CD4-positive, CD25-positive, alpha-beta regulatory T cell (primary cell): ENCODE data around the gene SHF. TPM values are rescaled to one million over a fixed set of nuclear protein-coding genes. Genes with fewer than 3 reads are reported as not detected.
"Not testable (repeated sequence)": the region's sequence is repeated elsewhere in the genome, so short reads cannot be mapped to it uniquely, and the experiment has no call there.

Experiments
- ATAC-seq, 2 donors: fragments of 150-1000 bp; cut with Tn5 transposase; one replicate each; pipeline ENCODE4 v1.10.0; 2021; ENCODE audit warnings: low read depth in 2 of 2, moderate number of reproducible peaks in 2 of 2, moderate library complexity in 1 of 2
- DNase-seq, 3 donors: peaks; one replicate each; pipeline versions ENCODE4 v3.0.0 to v3.0.0-alpha.2; 2012 to 2022; ENCODE audit warnings: mixed read lengths in 1 of 3
- H3K27ac ChIP-seq: one replicate; pipeline ENCODE4 v1.7.0; 2013; ENCODE audit warnings: mild to moderate bottlenecking, low read length; ENCODE audit not compliant: insufficient read depth, poor library complexity, severe bottlenecking
- H3K27me3 ChIP-seq: one replicate; pipeline ENCODE4 v1.7.0; 2013; ENCODE audit warnings: low read length; ENCODE audit not compliant: control insufficient read depth, insufficient read depth
- H3K36me3 ChIP-seq: one replicate; pipeline ENCODE4 v1.7.0; 2013; ENCODE audit warnings: mild to moderate bottlenecking, low read length, moderate library complexity; ENCODE audit not compliant: control insufficient read depth, insufficient read depth
- H3K4me1 ChIP-seq: 2 replicates; pipeline ENCODE4 v1.7.0; 2013; ENCODE audit warnings: mild to moderate bottlenecking, low read length; ENCODE audit not compliant: insufficient read depth, control insufficient read depth, poor library complexity, severe bottlenecking
- H3K4me3 ChIP-seq: one replicate; pipeline ENCODE4 v1.7.0; 2013; ENCODE audit warnings: low read depth, mild to moderate bottlenecking, low read length, moderate library complexity
- H3K9me3 ChIP-seq, 2 experiments: 1 replicate in 1 of 2; 2 replicates in 1 of 2; pipeline ENCODE4 v1.7.0; 2013; ENCODE audit warnings: low read length in 2 of 2, mild to moderate bottlenecking in 1 of 2, moderate library complexity in 1 of 2; ENCODE audit not compliant: control insufficient read depth in 2 of 2
- H3K27ac Mint-ChIP-seq, 3 donors: one replicate each; pipeline ENCODE4 v1.8.0; 2020 to 2022; ENCODE audit warnings: mild to moderate bottlenecking in 3 of 3, mixed read lengths in 3 of 3, moderate library complexity in 2 of 3
- H3K27me3 Mint-ChIP-seq: one replicate; pipeline ENCODE4 v1.8.0; 2022; ENCODE audit warnings: mild to moderate bottlenecking, mixed read lengths
- H3K36me3 Mint-ChIP-seq: one replicate; pipeline ENCODE4 v1.8.0; 2020; ENCODE audit warnings: mixed read lengths
- H3K4me1 Mint-ChIP-seq, 4 donors: one replicate each; pipeline ENCODE4 v1.8.0; 2020 to 2022; ENCODE audit warnings: mixed read lengths in 4 of 4, mild to moderate bottlenecking in 1 of 4
- H3K4me3 Mint-ChIP-seq, 4 donors: one replicate each; pipeline ENCODE4 v1.8.0; 2020 to 2022; ENCODE audit warnings: mild to moderate bottlenecking in 4 of 4, mixed read lengths in 4 of 4, moderate library complexity in 3 of 4
- H3K9me3 Mint-ChIP-seq, 7 donors: one replicate each; pipeline ENCODE4 v1.8.0; 2020 to 2022; ENCODE audit warnings: mixed read lengths in 7 of 7, mild to moderate bottlenecking in 3 of 7, moderate library complexity in 2 of 7
- polyA plus RNA-seq, 4 donors: library from polyadenylated mRNA; unstranded; fragments of 300-500 nt; fragmentation: Illumina TruSeq; gene quantifications; one replicate each; pipeline ENCODE4 v1.2.3, GENCODE V29; 2021
- total RNA-seq: library from RNA; stranded (reverse); gene quantifications from one replicate; pipeline ENCODE4 v1.2.3, GENCODE V29; 2022

Gene SHF
- total and polyA plus RNA-seq, 5 donors from 2014 or later, result 0.87 to 3.3 (median 1.7) TPM

DNA sequence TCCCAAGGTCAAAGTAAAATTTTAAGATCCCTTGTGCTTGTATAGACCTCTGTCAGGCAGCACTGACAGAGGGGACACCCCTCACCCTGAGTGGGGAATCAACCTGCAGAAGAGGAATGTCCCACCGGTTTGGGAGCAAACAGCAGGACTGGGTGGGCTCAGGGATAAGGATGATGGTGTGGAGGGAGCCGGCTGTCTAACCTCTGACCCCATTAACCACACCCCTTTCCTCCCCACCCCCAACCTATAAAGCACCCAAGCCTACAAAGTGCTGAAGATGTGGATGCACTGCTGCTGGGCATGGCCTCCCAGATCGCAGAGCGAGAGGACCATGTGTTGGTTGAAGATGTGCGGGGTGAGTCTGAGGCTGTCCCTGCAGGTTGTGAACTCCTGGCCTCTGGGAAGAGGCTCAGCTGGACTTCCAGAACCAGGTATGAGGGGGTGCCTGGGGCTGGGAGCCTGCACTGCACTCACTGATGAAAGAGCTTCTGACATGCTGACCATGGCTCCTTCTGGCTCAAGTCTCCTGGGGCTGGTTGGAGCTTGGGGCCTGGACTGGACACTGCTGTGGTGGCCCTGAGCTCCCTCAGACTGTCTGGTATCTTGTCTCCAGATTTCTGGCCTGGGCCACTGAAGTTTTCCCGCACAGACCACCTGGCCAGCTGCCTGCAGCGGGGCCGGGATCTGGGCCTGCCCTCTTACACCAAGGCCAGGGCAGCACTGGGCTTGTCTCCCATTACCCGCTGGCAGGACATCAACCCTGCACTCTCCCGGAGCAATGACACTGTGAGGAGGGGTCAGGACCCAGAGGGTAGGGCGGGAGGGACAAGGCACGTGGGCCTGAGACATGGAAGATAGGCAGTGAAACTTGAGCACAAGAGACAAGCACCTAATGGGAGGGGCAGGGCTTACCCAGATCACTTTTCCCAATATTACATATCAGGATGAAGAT, 48.7 kb downstream of the SHF start:
- Histone ChIP-seq H3K27ac (no peak overlapping the region), H3K4me3 (no peak overlapping the region), H3K9me3 (no peaks in the 10 kb centered on the region), H3K4me1 (peaks cover 11% of the 10 kb centered on the region), H3K27me3 (peaks cover 7% of the 10 kb centered on the region), H3K36me3 (no peaks in the 10 kb centered on the region)
- DNase-seq, result no peak
- peaks cover 22% of the 10 kb centered on the region for H3K27me3 Mint-ChIP-seq
- peaks cover 0 to 2% (median 0%) of the 10 kb centered on the region in 7 donors for H3K9me3 Mint-ChIP-seq
- H3K4me3 Mint-ChIP-seq, result no peak overlapping the region
- peaks cover 0 to 17% (median 5%) of the 10 kb centered on the region in 4 donors for H3K4me1 Mint-ChIP-seq
- H3K27ac Mint-ChIP-seq, result no peak overlapping the region
- H3K36me3 Mint-ChIP-seq, result no peaks in the 10 kb centered on the region
- no peak for ATAC-seq

DNA sequence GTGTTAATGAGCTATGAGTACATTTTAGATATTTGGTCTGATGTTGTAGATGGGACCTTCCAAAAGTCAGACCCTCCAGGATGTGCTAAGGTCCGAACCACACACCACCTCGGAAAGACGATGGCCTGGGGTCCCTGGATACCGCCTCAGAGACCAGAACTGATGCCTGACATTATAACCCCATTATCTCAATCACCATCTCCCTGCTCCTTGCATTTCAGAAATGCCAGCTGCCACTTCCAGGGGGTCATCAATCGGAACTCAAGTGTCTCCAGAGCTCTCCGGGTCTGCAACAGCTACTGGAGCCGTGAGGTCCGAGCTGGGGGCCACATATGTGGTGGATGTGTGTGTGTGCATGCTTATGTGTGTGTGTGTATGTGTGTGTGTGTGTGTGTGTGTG, 50.1 kb downstream of the SHF start:
- H3K36me3 ChIP-seq, result no peaks in the 10 kb centered on the region
- H3K27me3 ChIP-seq, result peaks cover 12% of the 10 kb centered on the region
- H3K9me3 ChIP-seq, result no peaks in the 10 kb centered on the region
- ATAC-seq (no peak), DNase-seq (no peak)
- Mint-ChIP-seq H3K27ac (no peak overlapping the region), H3K9me3 (peaks cover 0 to 2% (median 0%) of the 10 kb centered on the region in 7 donors), H3K4me1 (peaks cover 0 to 17% (median 5%) of the 10 kb centered on the region in 4 donors), H3K36me3 (no peaks in the 10 kb centered on the region), H3K4me3 (no peak overlapping the region), H3K27me3 (peaks cover 36% of the 10 kb centered on the region)
- peaks cover 11% of the 10 kb centered on the region for H3K4me1 ChIP-seq
- no peak overlapping the region for H3K4me3 ChIP-seq
- H3K27ac ChIP-seq, result no peak overlapping the region

- ATAC-seq (no peak), DNase-seq (no peak)
- Histone ChIP-seq H3K4me3 (no peak overlapping the region), H3K9me3 (no peaks in the 10 kb centered on the region), H3K27ac (no peak overlapping the region), H3K27me3 (peaks cover 21% of the 10 kb centered on the region), H3K4me1 (peaks cover 11% of the 10 kb centered on the region), H3K36me3 (no peaks in the 10 kb centered on the region)
- Mint-ChIP-seq H3K27me3 (peaks cover 47% of the 10 kb centered on the region), H3K9me3 (peaks cover 0 to 2% (median 0%) of the 10 kb centered on the region in 7 donors), H3K36me3 (no peaks in the 10 kb centered on the region), H3K4me1 (peaks cover 0 to 17% (median 5%) of the 10 kb centered on the region in 4 donors), H3K27ac (no peak overlapping the region), H3K4me3 (peak overlapping the region in 3 of 4 donors; percentile 39 to 79 (median 69))
Observed at GRCh38 chr15:45136378-45136764, 51.4 kb downstream of the SHF start.

DNA sequence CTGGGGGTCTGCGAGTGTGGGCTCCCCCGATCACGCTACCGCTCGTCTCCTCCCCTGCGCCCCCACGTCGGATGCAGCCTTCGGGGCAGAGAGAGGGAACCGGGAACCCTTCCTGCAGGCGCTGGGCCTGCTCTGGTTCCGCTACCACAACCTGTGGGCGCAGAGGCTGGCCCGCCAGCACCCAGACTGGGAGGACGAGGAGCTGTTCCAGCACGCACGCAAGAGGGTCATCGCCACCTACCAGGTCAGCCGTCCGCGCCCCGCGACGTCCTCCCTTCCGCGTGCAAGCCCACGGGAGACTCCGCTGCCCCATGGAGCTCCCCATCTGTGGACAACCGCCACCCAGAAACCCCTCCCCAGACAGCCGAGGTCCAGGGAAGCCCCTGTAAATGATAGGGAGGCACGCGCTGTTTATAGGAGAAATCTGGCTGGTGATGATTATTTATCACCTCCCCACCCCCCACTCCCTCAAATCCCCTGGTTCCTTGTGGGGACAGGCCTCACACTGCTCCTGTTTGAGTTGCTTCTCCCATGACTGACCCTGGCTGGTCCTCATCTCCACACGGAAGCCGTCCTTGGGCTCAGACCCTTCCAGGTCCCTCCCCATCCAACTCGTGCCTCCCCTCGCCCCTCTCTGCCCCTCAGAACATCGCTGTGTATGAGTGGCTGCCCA, 51.9 kb downstream of the SHF start:
- not testable (repeated sequence) for H3K27ac Mint-ChIP-seq, H3K36me3 ChIP-seq, H3K4me3 ChIP-seq, H3K9me3 Mint-ChIP-seq, ATAC-seq, H3K27ac ChIP-seq, H3K36me3 Mint-ChIP-seq, DNase-seq, H3K9me3 ChIP-seq
- H3K4me1 Mint-ChIP-seq, result peaks cover 0 to 17% (median 5%) of the 10 kb centered on the region in 4 donors
- Histone ChIP-seq H3K27me3 (peaks cover 23% of the 10 kb centered on the region), H3K4me1 (peaks cover 11% of the 10 kb centered on the region)
- H3K4me3 Mint-ChIP-seq, result peak overlapping the region in 2 of 4 donors; percentile 39 to 69
- peaks cover 47% of the 10 kb centered on the region for H3K27me3 Mint-ChIP-seq

- H3K27me3 ChIP-seq, result peaks cover 29% of the 10 kb centered on the region
- H3K36me3 ChIP-seq, result no peaks in the 10 kb centered on the region
- H3K4me1 Mint-ChIP-seq, result peaks cover 0 to 22% (median 7%) of the 10 kb centered on the region in 4 donors
- peaks cover 11% of the 10 kb centered on the region for H3K4me1 ChIP-seq
- H3K36me3 Mint-ChIP-seq, result no peaks in the 10 kb centered on the region
- no peak overlapping the region for H3K4me3 ChIP-seq
- no peak overlapping the region for H3K27ac Mint-ChIP-seq
- peak overlapping the region in 3 of 4 donors; percentile 63 to 78 (median 75) for H3K4me3 Mint-ChIP-seq
- H3K27me3 Mint-ChIP-seq, result peaks cover 56% of the 10 kb centered on the region
- H3K27ac ChIP-seq, result no peak overlapping the region
- no peaks in the 10 kb centered on the region for H3K9me3 ChIP-seq
- ATAC-seq, result peak; percentile 26 to 32
- no peak for DNase-seq
- H3K9me3 Mint-ChIP-seq, result peaks cover 0 to 3% (median 0%) of the 10 kb centered on the region in 7 donors
Observed at GRCh38 chr15:45134682-45135604, 52.8 kb downstream of the SHF start.

DNA sequence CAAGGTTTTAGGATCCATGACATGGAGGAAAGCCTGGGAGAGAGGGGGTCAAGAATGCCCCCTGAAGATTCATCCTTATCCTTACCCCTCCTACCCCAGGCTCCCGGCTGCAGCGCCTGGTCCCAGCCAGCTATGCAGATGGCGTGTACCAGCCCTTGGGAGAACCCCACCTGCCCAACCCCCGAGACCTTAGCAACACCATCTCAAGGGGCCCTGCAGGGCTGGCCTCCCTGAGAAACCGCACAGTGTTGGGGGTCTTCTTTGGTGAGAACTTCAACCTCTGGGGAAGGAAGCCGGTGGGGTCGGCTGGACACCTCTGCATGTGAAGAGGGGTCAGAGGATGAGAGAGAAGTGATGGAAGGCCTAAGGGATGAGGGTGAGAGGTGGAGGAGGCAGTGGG, 53.7 kb downstream of the SHF start:
- Mint-ChIP-seq H3K27ac (no peak overlapping the region), H3K4me3 (no peak overlapping the region), H3K4me1 (peaks cover 0 to 22% (median 7%) of the 10 kb centered on the region in 4 donors), H3K36me3 (no peaks in the 10 kb centered on the region), H3K9me3 (peaks cover 0 to 3% (median 0%) of the 10 kb centered on the region in 7 donors), H3K27me3 (peaks cover 57% of the 10 kb centered on the region)
- no peaks in the 10 kb centered on the region for H3K9me3 ChIP-seq
- H3K4me1 ChIP-seq, result peaks cover 18% of the 10 kb centered on the region
- H3K27ac ChIP-seq, result no peak overlapping the region
- no peak for ATAC-seq
- H3K27me3 ChIP-seq, result peaks cover 31% of the 10 kb centered on the region
- no peaks in the 10 kb centered on the region for H3K36me3 ChIP-seq
- DNase-seq, result no peak
- no peak overlapping the region for H3K4me3 ChIP-seq

DNA sequence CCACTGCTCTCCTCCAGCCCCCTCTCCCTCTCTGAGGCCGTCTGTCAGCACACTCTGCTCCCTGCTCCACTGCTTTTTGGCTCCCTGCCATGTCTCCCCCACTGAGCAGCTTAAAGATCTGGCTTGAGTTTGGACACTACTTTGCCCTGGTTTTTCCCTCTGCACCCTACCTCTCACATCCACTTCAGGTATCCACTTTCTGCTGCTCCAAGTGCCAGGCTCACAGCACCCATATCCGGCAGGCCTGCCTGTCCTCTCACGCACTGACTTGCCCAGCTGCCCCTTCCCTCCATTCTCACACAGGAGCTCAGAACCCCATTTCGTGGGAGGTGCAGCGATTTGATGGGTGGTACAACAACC, 54.2 kb downstream of the SHF start:
- H3K36me3 ChIP-seq, result no peaks in the 10 kb centered on the region
- no peak for ATAC-seq
- H3K27me3 ChIP-seq, result peaks cover 34% of the 10 kb centered on the region
- no peak overlapping the region for H3K27ac Mint-ChIP-seq
- no peak overlapping the region for H3K4me3 Mint-ChIP-seq
- H3K4me1 Mint-ChIP-seq, result peaks cover 0 to 27% (median 6%) of the 10 kb centered on the region in 4 donors
- peaks cover 0 to 3% (median 0%) of the 10 kb centered on the region in 7 donors for H3K9me3 Mint-ChIP-seq
- H3K36me3 Mint-ChIP-seq, result no peaks in the 10 kb centered on the region
- H3K4me3 ChIP-seq, result no peak overlapping the region
- DNase-seq, result no peak
- H3K9me3 ChIP-seq, result no peaks in the 10 kb centered on the region
- H3K27me3 Mint-ChIP-seq, result peaks cover 59% of the 10 kb centered on the region
- no peak overlapping the region for H3K27ac ChIP-seq
- H3K4me1 ChIP-seq, result peaks cover 20% of the 10 kb centered on the region
